Fibroblast of lung (primary cell): ENCODE results near the gene CSRNP3. TPM values are rescaled to one million over a fixed set of nuclear protein-coding genes. Genes with fewer than 3 reads are reported as not detected.
"Not testable (repeated sequence)": the region's sequence is repeated elsewhere in the genome, so short reads cannot be mapped to it uniquely, and the experiment has no call there.

ENCODE experiments used
- DNase-seq, 2 donors: peaks; one replicate each; pipeline versions ENCODE4 v3.0.0 to v3.0.0-alpha.2; 2010; ENCODE audit warnings: low read depth in 2 of 2
- H2AFZ ChIP-seq: 2 replicates; pipeline ENCODE4 v1.5.1; 2012; ENCODE audit warnings: low read length, control low read depth, inconsistent platforms
- H3K27ac ChIP-seq: 2 replicates; pipeline ENCODE4 v1.5.1; 2011; ENCODE audit warnings: low read length, control low read depth; ENCODE audit not compliant: insufficient read depth
- H3K27me3 ChIP-seq: 2 replicates; pipeline ENCODE4 v1.5.1; 2011; ENCODE audit warnings: mild to moderate bottlenecking, low read length; ENCODE audit not compliant: control insufficient read depth, insufficient read depth
- H3K36me3 ChIP-seq: 2 replicates; pipeline ENCODE4 v1.5.1; 2011; ENCODE audit warnings: low read length; ENCODE audit not compliant: control insufficient read depth, insufficient read depth
- H3K4me1 ChIP-seq: 2 replicates; pipeline ENCODE4 v1.5.1; 2011; ENCODE audit warnings: low read length; ENCODE audit not compliant: control insufficient read depth, insufficient read depth; ENCODE audit errors: extremely low read depth
- H3K4me2 ChIP-seq: 2 replicates; pipeline ENCODE4 v1.5.1; 2011; ENCODE audit warnings: low read length, control low read depth; ENCODE audit not compliant: insufficient read depth; ENCODE audit errors: extremely low read depth
- H3K4me3 ChIP-seq, 4 experiments: fragments of 200-600 bp in 1 of 4; sonication (generic) in 1 of 4; replicated peaks in 1 of 4; 2 replicates each; pipeline ENCODE4 v1.5.1; 2011 to 2016; ENCODE audit warnings: low read length in 4 of 4, low read depth in 3 of 4, mild to moderate bottlenecking in 3 of 4, control low read depth in 2 of 4, inconsistent platforms in 1 of 4, mixed read lengths in 1 of 4; ENCODE audit not compliant: insufficient read depth in 1 of 4; ENCODE audit errors: control extremely low read depth in 1 of 4
- H3K79me2 ChIP-seq: 2 replicates; pipeline ENCODE4 v1.5.1; 2012; ENCODE audit warnings: mild to moderate bottlenecking, low read length, inconsistent platforms; ENCODE audit not compliant: control insufficient read depth, insufficient read depth
- H3K9ac ChIP-seq: 2 replicates; pipeline ENCODE4 v1.5.1; 2011; ENCODE audit warnings: mild to moderate bottlenecking, low read length, control low read depth; ENCODE audit not compliant: insufficient read depth
- H3K9me3 ChIP-seq: 2 replicates; pipeline ENCODE4 v1.5.1; 2012; ENCODE audit warnings: low read depth, low read length; ENCODE audit not compliant: control insufficient read depth, insufficient read depth
- H4K20me1 ChIP-seq: 2 replicates; pipeline ENCODE4 v1.5.1; 2011; ENCODE audit warnings: low read length; ENCODE audit not compliant: control insufficient read depth, insufficient read depth; ENCODE audit errors: extremely low read depth
- EZH2 ChIP-seq: IDR thresholded peaks from 2 replicates; pipeline ENCODE4 v1.5.1; 2012; ENCODE audit warnings: low read length, control low read depth, mild to moderate bottlenecking; ENCODE audit errors: missing control alignments
- polyA plus RNA-seq, 2 donors: library from polyadenylated mRNA; depleted of rRNA in 1 of 2; stranded (reverse) in 1 of 2; unstranded in 1 of 2; fragments of >200 nt; gene quantifications; 2 replicates each; pipeline ENCODE4 v1.2.1, GENCODE V29; 2011 to 2012; ENCODE audit warnings: missing spikeins in 1 of 2
- total RNA-seq: library from RNA; depleted of rRNA; stranded (reverse); fragments of >200 nt; gene quantifications from 2 replicates; pipeline ENCODE4 v1.2.1, GENCODE V29; 2014
- TF ChIP-seq, protein P1 (sequence below), 2 donors: IDR thresholded peaks in 1 of 2; conservative IDR thresholded peaks in 1 of 2; 1 replicate in 1 of 2; 2 replicates in 1 of 2; pipeline ENCODE4 v1.5.1; 2011 to 2012; ENCODE audit warnings: low read length in 2 of 2, control low read depth in 1 of 2, inconsistent platforms in 1 of 2, low read depth in 1 of 2, mild to moderate bottlenecking in 1 of 2

Gene CSRNP3
- total and polyA plus RNA-seq, 2 donors (not counting 1 experiment from before 2014, with no cell fraction given): 0.66 to 1.1 TPM

DNA sequence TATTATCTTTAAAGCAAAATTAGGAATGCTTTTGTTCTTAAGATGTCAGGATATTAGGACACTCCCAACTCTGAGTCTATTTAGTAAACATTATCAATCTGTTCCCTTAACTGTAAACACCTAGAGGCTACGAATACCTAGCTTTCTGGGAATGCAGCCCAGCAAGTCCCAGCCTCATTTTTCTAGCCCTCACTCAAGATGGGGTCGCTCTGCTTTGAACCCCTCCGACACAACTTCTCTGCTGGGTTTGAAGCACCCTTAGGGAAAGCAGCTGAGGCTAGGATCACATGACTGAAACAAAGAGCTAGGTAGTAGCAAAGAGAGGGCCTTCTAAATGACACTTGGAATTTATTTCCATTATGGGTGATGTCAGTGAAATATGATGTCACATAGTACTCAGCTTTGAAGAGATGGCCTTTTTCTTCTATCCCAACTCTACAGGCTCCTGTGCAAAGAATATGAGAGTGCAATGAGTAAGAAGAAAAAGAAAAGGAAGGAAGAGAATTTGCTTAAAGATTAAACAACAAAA lies 114.7 kb downstream of the CSRNP3 start:
- Histone ChIP-seq H3K79me2 (no peaks in the 10 kb centered on the region), H3K36me3 (no peaks in the 10 kb centered on the region), H3K9ac (no peak overlapping the region), H3K27me3 (no peaks in the 10 kb centered on the region), H3K27ac (no peak overlapping the region), H3K9me3 (no peaks in the 10 kb centered on the region), H3K4me3 (no peak overlapping the region), H2AFZ (no peak overlapping the region), H3K4me2 (no peak overlapping the region), H4K20me1 (no peaks in the 10 kb centered on the region), H3K4me1 (no peaks in the 10 kb centered on the region)
- no peak for TF ChIP-seq EZH2
- TF ChIP-seq, protein P1, sequence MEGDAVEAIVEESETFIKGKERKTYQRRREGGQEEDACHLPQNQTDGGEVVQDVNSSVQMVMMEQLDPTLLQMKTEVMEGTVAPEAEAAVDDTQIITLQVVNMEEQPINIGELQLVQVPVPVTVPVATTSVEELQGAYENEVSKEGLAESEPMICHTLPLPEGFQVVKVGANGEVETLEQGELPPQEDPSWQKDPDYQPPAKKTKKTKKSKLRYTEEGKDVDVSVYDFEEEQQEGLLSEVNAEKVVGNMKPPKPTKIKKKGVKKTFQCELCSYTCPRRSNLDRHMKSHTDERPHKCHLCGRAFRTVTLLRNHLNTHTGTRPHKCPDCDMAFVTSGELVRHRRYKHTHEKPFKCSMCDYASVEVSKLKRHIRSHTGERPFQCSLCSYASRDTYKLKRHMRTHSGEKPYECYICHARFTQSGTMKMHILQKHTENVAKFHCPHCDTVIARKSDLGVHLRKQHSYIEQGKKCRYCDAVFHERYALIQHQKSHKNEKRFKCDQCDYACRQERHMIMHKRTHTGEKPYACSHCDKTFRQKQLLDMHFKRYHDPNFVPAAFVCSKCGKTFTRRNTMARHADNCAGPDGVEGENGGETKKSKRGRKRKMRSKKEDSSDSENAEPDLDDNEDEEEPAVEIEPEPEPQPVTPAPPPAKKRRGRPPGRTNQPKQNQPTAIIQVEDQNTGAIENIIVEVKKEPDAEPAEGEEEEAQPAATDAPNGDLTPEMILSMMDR (conservative IDR thresholded peaks at IDR 0.05 in 1 of 2, IDR thresholded peaks at IDR 0.05 in 1 of 2; ENCODE audit: low read depth in 1 of 2, low read length in 2 of 2): no peak
- no peak for DNase-seq

DNA sequence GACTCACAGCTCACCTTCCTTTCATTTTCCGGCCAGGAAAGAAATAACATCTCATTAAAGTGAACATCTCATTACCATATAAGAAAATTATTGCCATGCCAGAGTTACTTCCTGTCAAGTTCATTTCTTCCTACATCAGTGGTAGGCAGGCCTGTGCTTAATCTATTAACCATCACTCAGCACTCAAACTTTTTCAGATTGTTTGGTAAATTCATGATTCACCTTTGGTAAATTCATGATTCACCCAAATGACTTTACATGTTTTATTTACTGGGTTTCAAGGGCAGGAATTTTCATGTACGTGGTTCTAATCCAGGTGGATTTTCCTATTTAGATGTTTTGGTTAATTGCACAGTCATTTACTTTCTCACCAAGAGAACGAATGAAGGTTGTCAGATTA lies 116.5 kb downstream of the CSRNP3 start:
- no peak for TF ChIP-seq EZH2
- TF ChIP-seq, protein P1 (conservative IDR thresholded peaks at IDR 0.05 in 1 of 2, IDR thresholded peaks at IDR 0.05 in 1 of 2; ENCODE audit: low read depth in 1 of 2, low read length in 2 of 2): no peak
- DNase-seq: no peak
- H3K9me3 ChIP-seq: no peaks in the 10 kb centered on the region

DNA sequence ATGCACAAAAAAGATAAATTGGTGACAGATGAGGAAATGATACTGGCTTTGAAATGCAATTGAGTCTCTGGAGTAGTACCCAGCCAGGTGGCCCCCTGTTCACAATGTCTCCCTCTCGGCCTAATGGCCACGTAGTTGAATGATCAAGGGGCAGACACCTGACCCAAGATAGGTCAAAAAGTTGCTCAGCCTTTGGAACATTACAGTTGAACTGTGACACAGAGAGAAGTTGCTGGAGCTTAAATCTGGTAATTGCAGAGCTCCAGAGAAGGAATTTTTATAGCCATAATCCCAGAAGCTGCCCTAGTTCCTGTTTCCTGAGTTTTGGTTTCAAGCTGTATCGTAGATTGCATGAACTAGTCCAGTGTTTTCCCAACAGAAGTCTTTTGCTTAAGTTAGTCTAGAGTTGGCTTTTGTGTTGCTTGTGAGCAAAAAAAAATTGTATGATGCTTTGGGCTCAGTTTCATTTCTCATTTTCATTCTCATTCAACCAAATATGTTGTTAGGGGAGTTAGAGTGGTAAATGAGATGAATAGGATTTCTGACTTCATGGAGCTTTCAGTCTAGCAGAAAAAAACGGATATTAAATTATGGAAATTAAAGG lies 117.9 kb downstream of the CSRNP3 start:
- DNase-seq: no peak

More for the DNA sequence above, 116.5 kb downstream of the CSRNP3 start:
- Histone ChIP-seq H3K36me3 (no peaks in the 10 kb centered on the region), H2AFZ (no peak overlapping the region), H3K27ac (no peak overlapping the region), H3K27me3 (no peaks in the 10 kb centered on the region), H3K9ac (no peak overlapping the region), H3K4me3 (no peak overlapping the region), H4K20me1 (no peaks in the 10 kb centered on the region), H3K4me1 (no peaks in the 10 kb centered on the region), H3K79me2 (no peaks in the 10 kb centered on the region), H3K4me2 (no peak overlapping the region)

DNA sequence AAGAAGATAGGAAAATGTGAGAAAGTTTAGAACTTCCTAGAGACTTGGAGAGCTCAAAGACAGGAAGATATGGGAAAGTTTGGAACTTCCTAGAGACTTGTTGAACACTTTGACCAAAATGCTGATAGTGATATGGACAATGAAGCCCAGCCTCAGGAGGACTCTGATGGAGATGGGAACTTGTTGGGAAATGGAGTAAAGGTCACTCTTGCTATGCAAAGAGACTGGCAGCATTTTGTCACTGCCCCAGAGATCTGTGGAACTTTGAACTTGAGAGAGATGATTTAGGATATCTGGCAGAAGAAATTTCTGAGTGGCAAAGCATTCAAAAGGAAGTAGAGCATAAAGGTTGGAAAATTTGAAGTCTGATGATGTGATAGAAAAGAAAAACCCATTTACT lies 121.5 kb downstream of the CSRNP3 start:
- not testable (repeated sequence) for H3K36me3 ChIP-seq, H3K27ac ChIP-seq, H3K4me2 ChIP-seq, H3K9ac ChIP-seq, H3K4me3 ChIP-seq, H3K9me3 ChIP-seq, DNase-seq, H3K4me1 ChIP-seq, H4K20me1 ChIP-seq, H3K27me3 ChIP-seq, H3K79me2 ChIP-seq, H2AFZ ChIP-seq

More for the DNA sequence above, 117.9 kb downstream of the CSRNP3 start:
- Histone ChIP-seq H3K4me2 (no peak overlapping the region), H3K4me3 (no peak overlapping the region), H2AFZ (no peak overlapping the region), H3K79me2 (no peaks in the 10 kb centered on the region), H3K27ac (no peak overlapping the region), H3K9me3 (no peaks in the 10 kb centered on the region), H3K36me3 (no peaks in the 10 kb centered on the region), H3K4me1 (no peaks in the 10 kb centered on the region), H3K9ac (no peak overlapping the region), H4K20me1 (no peaks in the 10 kb centered on the region), H3K27me3 (no peaks in the 10 kb centered on the region)
- TF ChIP-seq, protein P1 (conservative IDR thresholded peaks at IDR 0.05 in 1 of 2, IDR thresholded peaks at IDR 0.05 in 1 of 2; ENCODE audit: low read depth in 1 of 2, low read length in 2 of 2): no peak
- no peak for TF ChIP-seq EZH2
